Peyer's patch (tissue), 4 donors: Measurements from ENCODE around the gene TRIM47. TPM values are rescaled to one million over a fixed set of nuclear protein-coding genes. Genes with fewer than 3 reads are reported as not detected.

Source experiments
- DNase-seq, 3 donors: peaks; one replicate each; pipeline ENCODE4 v3.0.0-alpha.2; 2017 to 2019
- H3K27ac ChIP-seq, 4 donors: fragments of 200-600 bp; sonication (generic); one replicate each; pipeline ENCODE4 v1.5.1; 2016 to 2019
- H3K27me3 ChIP-seq, 2 donors: fragments of 200-600 bp; sonication (generic); one replicate each; pipeline ENCODE4 v1.5.1; 2019
- H3K36me3 ChIP-seq, 3 donors: fragments of 200-600 bp; sonication (generic); one replicate each; pipeline ENCODE4 v1.5.1; 2016 to 2019
- H3K4me1 ChIP-seq, 4 donors: fragments of 200-600 bp; sonication (generic); one replicate each; pipeline ENCODE4 v1.5.1; 2016 to 2019
- H3K4me3 ChIP-seq, 4 donors: fragments of 200-600 bp; sonication (generic); 1 replicate in 3 of 4; 2 replicates in 1 of 4; pipeline ENCODE4 v1.5.1; 2016 to 2019; ENCODE audit warnings: mild to moderate bottlenecking in 1 of 4
- H3K9me3 ChIP-seq, 4 donors: fragments of 200-600 bp; sonication (generic); one replicate each; pipeline ENCODE4 v1.5.1; 2016 to 2019; ENCODE audit warnings: mild to moderate bottlenecking in 1 of 4
- CTCF ChIP-seq, 6 experiments: fragments of 450-650 bp in 4 of 6; fragments of 200-600 bp in 2 of 6; sonication (generic) in 1 of 6; IDR thresholded peaks; one replicate each; pipeline ENCODE4 v1.5.1; 2017 to 2019; ENCODE audit warnings: antibody characterized with exemption in 6 of 6, mild to moderate bottlenecking in 3 of 6, moderate library complexity in 1 of 6
- POLR2A ChIP-seq, 2 donors: fragments of 450-650 bp; IDR thresholded peaks; one replicate each; pipeline ENCODE4 v1.5.1; 2017; ENCODE audit warnings: antibody characterized with exemption in 2 of 2, mild to moderate bottlenecking in 2 of 2, moderate library complexity in 2 of 2
- total RNA-seq, 4 donors: library from RNA; depleted of rRNA; stranded (reverse); fragments of >200 nt; gene quantifications; one replicate each; pipeline ENCODE4 v1.1.0, GENCODE V29; 2016

TRIM47 gene
- total RNA-seq, 4 donors from 2014 or later: 16.5 to 61.4 (median 45.7) TPM

- Histone ChIP-seq H3K4me1 (peaks cover 2 to 28% (median 17%) of the 10 kb centered on the region in 4 donors), H3K36me3 (peaks cover 0 to 55% (median 0%) of the 10 kb centered on the region in 3 donors), H3K4me3 (no peak overlapping the region), H3K27me3 (no peaks in the 10 kb centered on the region), H3K27ac (no peak overlapping the region), H3K9me3 (no peaks in the 10 kb centered on the region)
- DNase-seq: peak in 1 of 3 donors; percentile 44
- no peak for TF ChIP-seq POLR2A (IDR thresholded peaks at IDR 0.05)
- TF ChIP-seq CTCF (IDR thresholded peaks at IDR 0.05): no peak
Measured at GRCh38 chr17:75899767-75900468, 21.5 kb upstream of the TRIM47 start.

GRCh38 chr17:75899353-75899752 is 21.0 kb upstream of the TRIM47 start:
- peak in 1 of 3 donors; percentile 44 for DNase-seq
- TF ChIP-seq POLR2A (IDR thresholded peaks at IDR 0.05) (no peak), CTCF (IDR thresholded peaks at IDR 0.05) (no peak)
- peaks cover 2 to 34% (median 20%) of the 10 kb centered on the region in 4 donors for H3K4me1 ChIP-seq

GRCh38 chr17:75898791-75899190 is 20.4 kb upstream of the TRIM47 start:
- H3K36me3 ChIP-seq: peaks cover 0 to 55% (median 0%) of the 10 kb centered on the region in 3 donors
- no peak overlapping the region for H3K4me3 ChIP-seq
- no peaks in the 10 kb centered on the region for H3K9me3 ChIP-seq
- no peak overlapping the region for H3K27ac ChIP-seq
- H3K4me1 ChIP-seq: peaks cover 2 to 34% (median 16%) of the 10 kb centered on the region in 4 donors
- TF ChIP-seq CTCF (IDR thresholded peaks at IDR 0.05): no peak
- no peak for TF ChIP-seq POLR2A (IDR thresholded peaks at IDR 0.05)
- no peaks in the 10 kb centered on the region for H3K27me3 ChIP-seq
- DNase-seq: no peak

More at GRCh38 chr17:75899353-75899752, 21.0 kb upstream of the TRIM47 start:
- no peak overlapping the region for H3K27ac ChIP-seq
- no peaks in the 10 kb centered on the region for H3K9me3 ChIP-seq
- H3K4me3 ChIP-seq: no peak overlapping the region
- H3K27me3 ChIP-seq: no peaks in the 10 kb centered on the region
- peaks cover 0 to 55% (median 0%) of the 10 kb centered on the region in 3 donors for H3K36me3 ChIP-seq

- peaks cover 0 to 53% (median 0%) of the 10 kb centered on the region in 3 donors for H3K36me3 ChIP-seq
- peak in 1 of 3 donors; percentile 37 for DNase-seq
- TF ChIP-seq POLR2A (IDR thresholded peaks at IDR 0.05) (no peak), CTCF (IDR thresholded peaks at IDR 0.05) (no peak)
- peaks cover 2 to 37% (median 14%) of the 10 kb centered on the region in 4 donors for H3K4me1 ChIP-seq
- H3K27me3 ChIP-seq: no peaks in the 10 kb centered on the region
- H3K4me3 ChIP-seq: no peak overlapping the region
- no peak overlapping the region for H3K27ac ChIP-seq
- no peaks in the 10 kb centered on the region for H3K9me3 ChIP-seq
Measured at GRCh38 chr17:75898065-75898464, 19.7 kb upstream of the TRIM47 start.

GRCh38 chr17:75897160-75898019 is 19.0 kb upstream of the TRIM47 start:
- Histone ChIP-seq H3K9me3 (no peaks in the 10 kb centered on the region), H3K36me3 (peaks cover 0 to 46% (median 0%) of the 10 kb centered on the region in 3 donors), H3K27me3 (no peaks in the 10 kb centered on the region), H3K27ac (peak overlapping the region; percentile 85 to 98 (median 92)), H3K4me3 (peak overlapping the region; percentile 79 to 91 (median 82)), H3K4me1 (peaks cover 2 to 37% (median 14%) of the 10 kb centered on the region in 4 donors)
- DNase-seq: peak in 2 of 3 donors; percentile 42 to 60
- no peak for TF ChIP-seq POLR2A (IDR thresholded peaks at IDR 0.05)
- TF ChIP-seq CTCF (IDR thresholded peaks at IDR 0.05): no peak
